HG03469 (cell line): ENCODE measurements around the gene DNAJC12.
A peak's percentile ranks its signal among the peaks of the same experiment; 100 is the strongest.
"Not testable (repeated sequence)": the region's sequence is repeated elsewhere in the genome, so short reads cannot be mapped to it uniquely, and the experiment has no call there.

Experiments used
- ATAC-seq: cut with Tn5 transposase; IDR thresholded peaks from one replicate; pipeline ENCODE4 v1.9.1; 2021; ENCODE audit warnings: mild to moderate bottlenecking, moderate library complexity, moderate number of reproducible peaks; ENCODE audit not compliant: unreplicated experiment

The DNAJC12 gene

DNA sequence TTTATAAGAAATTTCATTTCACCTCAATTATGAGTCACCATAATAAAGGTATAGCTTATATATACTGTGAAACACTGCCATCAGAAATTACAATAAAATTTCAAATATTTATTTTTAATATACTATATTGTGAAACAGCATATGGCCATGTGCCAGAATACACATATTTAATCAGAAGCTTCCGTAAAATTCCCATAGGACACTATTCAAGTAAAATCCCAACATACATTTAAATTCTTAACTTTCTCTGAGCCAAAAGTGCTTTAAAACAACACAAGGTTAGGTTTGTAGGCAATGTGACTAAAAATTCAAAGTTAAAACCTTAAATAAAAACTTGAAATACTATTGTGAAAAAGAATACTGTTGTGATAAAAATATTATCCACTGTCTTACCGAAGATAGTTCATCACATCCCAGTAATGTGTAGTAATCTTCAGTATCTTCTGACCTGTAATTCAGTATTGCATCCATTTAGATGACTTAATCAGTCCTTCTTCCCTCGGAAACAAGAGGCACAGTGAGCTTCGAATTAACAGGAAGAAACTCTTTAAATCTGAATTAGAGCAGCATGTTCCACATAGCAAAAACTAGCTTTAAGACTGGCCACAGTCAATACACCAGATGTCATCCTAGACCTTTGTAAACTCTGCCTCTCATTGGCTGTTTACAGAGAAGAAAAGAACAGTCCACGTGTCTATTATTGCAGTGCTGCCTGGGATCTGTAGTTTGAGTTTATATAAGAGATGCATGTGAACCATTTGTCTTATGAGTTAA, at the start of gene DNAJC12:
DNAJC12 (minus strand) TSS at position 648 of the 774 bp plus-strand sequence; CDS start at position 471, 177 bp downstream.
- ATAC-seq = peak; percentile 91

DNA sequence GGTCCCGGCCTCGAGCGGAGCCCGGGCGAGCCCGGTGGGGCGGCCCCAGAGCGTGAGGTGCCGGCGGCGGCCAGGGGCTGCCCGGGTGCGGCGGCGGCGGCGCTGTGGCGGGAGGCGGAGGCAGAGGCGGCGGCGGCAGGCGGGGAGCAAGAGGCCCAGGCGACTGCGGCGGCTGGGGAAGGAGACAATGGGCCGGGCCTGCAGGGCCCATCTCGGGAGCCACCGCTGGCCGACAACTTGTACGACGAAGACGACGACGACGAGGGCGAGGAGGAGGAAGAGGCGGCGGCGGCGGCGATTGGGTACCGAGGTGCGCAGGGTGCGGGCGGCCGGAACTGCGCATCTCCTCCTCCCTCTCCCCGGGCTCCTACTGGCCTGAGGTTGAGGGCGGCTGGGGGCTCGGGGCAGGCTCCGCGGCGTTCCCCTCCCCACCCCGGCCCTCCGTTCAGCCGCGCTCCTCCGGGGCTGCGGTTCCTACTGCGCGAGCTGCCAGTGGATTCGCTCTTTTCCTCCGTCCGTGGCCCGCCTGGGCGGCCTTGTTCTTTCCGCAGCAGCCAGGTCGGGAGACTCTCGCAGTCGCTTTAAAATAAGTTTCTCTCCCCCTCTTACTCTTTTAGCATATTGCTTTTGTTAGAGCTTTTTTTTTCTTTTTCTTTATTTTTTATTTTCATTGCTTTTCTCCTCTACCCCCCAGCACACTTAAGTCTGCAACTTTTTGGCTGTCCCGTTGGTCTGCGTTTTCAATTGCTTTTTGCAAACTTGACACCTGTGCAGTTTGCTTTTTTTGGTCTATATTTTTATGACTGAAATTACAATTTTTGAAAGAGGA, 47.1 kb upstream of the DNAJC12 start:
- peak; percentile 30 for ATAC-seq

DNA sequence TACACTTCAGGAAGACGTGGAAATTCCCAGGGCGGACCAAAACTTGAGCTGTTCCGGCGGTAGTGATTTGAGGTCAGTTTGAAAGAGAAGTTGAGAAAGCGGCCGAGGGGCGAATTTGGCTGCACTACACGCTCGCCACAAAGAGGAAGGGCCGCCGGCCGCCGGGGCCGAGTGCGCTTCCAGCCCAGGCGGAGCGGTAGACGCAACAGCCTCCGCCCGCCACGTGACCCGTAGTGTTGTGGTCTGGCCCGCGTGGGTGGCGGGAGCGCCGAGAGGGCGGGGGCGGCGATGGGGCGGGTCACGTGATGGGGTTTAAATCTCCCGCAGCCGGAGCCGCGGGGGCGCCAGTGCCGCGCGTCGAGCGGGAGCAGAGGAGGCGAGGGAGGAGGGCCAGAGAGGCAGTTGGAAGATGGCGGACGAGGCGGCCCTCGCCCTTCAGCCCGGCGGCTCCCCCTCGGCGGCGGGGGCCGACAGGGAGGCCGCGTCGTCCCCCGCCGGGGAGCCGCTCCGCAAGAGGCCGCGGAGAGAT, 46.4 kb upstream of the DNAJC12 start, which contains the start of gene SIRT1:
SIRT1 (plus strand) TSS at position 344 of the 529 bp plus-strand sequence; CDS start at position 410, 66 bp downstream.
- ATAC-seq = peak; percentile 81

DNA sequence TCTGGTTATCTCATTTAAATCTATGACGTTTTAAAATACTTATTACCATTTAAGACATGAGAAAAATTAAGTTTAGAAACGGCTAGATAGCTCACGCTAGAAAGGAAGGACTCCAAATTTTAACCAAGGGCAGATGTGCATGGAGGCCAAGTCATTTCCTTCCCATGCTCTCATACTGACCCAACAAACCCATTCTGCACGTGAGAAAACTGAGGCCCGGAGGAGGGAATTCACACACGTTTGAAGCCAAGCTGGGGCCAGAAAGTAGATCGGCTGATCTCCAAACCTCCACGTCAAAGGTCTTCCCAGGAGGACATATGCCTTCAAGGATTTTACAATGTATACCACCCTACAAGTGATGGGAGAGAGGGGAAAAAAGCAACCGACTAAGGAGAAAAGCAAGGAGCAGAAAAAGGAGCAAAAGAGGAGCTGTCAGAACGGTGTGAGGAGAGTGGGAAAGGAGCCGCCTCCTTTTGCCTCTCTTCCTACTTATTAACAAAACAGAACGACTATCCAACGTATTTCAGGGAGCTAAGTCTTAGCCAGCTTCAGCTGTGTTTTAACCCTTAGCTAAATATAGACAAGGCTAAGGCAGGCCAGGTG, 45.8 kb upstream of the DNAJC12 start:
- ATAC-seq = no peak

DNA sequence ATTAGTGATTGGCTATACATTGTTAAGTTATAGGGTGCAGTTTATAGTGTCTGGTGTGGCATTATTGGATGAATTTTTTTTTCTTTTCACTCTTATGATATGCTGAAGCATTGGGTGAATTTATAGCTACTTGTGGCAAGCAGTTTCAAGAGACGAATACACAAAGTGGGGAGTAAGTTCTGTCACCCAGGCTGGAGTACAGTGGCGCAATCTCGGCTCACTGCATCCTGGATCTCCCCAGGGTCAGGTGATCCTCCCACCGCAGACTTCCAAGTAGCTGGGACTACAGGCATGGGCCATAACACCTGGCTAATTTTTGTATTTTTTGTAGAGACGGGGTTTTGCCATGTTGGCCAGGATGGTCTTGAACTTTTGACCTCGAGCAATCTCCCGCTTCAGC, 40.1 kb upstream of the DNAJC12 start:
- no peak for ATAC-seq

DNA sequence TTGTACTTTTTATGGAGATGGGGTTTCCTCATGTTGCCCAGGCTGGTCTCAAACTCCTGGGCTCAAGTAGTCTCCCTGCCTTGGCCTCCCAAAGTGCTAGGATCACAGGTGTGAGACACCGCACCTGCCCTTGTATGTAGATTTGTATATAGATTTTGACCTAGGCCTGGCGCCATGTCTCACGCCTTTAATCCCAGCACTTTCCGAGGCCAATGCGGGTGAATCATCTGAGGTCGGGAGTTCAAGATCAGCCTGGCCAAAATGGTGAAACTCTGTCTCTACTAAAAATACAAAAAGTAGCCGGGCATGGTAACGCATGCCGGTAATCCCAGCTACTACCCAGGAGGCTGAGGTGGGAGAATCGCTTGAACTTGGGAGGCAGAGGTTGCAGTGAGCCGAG, 39.4 kb upstream of the DNAJC12 start:
- ATAC-seq = not testable (repeated sequence)

DNA sequence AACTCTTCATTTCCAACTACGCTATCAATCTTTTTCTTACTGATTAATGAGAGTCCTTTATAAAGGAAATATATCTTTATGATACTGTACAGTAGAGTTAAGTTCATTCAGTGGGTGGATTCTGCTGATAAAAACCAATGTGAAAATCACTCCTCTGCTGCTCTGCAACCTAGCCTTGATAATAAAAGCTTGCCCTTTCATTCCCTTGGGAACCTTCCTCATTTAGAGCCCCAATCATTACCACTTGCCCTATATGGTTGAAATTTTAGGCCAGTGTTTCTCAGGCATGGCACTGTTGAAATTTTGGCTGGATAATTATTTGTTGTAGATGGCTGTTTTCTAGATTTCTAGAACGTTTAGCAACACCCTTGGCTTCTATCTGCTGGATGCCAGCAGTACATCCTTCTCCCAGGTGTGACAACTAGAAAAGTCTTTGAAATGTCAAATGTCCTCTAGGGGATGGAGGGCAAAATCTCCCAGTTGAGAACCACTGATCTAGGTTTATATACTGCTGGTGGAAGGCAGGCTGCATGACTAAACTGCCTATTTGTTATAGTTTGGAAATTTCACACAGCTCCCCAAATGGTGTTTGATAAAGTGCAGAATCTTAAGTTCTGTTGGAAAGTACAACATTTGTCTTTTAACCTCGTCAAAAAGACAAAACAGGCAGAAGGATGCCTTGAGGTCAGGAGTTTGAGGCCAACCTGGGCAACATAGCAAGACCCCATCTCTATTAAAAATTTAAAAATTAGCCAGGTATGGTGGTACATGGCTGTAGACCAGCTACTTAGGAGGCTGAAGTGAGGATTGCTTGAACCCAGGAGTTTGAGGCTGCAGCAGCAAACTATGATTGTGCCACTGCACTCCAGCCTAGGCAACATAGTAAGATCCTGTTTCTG, 37.6 kb upstream of the DNAJC12 start:
- ATAC-seq = no peak

DNA sequence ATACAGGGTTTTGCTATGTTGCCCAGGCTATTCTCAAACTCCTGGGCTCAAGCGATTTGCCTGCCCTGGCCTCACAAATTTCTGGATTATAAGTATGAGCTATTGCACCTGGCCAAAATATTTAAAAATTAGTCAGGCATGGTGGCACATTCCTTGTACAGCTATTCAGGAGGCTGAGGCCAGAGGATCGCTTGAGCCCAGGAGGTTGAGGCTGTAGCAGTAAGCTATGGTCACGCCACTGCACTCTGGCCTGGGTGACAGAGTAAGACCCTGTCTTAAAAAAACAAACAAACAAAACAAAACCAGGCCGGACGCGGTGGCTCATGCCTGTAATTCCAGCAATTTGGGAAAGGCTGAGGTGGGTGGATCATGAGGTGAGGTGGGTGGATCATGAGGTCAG, 32.0 kb upstream of the DNAJC12 start:
- no peak for ATAC-seq

DNA sequence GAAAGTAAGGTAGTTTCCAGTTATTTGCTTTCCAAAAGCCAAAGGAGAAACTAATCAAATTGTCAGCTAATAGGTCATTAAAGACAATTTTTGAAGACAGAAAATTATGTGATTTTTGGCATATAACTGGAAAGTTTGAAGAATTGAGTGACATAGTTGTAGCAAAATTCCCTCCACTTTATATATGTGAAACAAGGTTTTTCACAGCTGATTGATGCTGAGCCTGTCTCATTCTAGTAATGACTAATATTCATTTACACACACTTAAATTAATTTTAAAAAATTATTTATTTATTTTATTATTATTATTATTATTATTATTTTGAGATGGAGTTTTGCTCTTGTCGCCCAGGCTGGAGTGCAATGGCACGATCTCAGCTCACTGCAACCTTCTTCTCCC, 30.1 kb upstream of the DNAJC12 start:
- no peak for ATAC-seq

DNA sequence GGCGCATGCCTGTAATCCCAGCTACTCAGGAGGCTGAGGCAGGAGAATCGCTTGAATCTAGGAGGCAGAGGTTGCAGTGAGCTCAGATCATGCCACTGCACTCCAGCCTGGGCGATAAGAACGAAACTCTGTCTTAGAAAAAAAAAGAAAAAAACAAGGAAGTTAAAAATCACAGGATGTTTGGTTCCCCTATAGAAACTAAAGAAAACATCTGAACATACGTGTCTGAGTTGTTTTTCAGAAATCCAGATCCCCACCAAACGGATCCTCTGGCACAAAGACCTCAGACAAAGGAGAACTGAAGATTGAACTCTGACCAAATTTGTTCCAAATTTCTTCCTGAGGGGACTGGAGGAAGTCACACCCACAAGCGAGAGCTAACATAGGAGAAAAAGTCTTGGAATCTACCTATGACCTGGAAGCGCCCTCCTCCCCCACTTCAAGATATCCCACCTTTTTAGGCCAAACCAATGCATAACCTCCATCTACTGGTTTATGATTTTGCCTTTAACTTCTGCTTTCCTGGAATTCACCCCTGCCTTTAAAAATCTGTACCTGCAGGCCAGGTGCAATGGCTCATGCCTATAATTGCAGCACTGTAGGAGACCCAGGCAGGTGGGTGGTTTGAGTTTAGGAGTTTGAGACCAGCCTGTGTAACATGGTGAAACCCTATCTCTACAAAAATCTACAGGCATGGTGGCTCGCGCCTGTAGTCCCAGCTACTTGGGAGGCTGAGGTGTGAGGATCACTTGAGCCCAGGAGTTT, 26.8 kb upstream of the DNAJC12 start:
- no peak for ATAC-seq

DNA sequence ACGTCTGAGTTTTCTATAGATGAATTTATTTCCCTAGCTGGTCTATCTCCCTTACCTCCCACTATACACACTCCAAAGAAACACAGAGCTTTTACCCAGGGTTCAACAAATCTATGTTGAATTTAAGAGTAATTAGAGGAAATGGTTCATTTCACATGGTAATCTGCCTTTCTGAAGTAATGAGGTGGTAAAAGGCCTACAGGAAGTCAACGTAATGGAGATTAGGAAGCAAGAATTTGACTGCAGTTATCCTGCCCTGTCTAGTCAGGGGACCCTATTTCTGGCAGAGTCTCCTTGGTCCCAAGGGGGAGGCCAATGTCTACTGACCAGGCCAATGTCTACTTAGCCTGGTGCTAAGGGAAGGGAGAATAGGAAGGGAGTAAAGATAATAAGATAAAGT, 25.1 kb upstream of the DNAJC12 start:
- no peak for ATAC-seq

DNA sequence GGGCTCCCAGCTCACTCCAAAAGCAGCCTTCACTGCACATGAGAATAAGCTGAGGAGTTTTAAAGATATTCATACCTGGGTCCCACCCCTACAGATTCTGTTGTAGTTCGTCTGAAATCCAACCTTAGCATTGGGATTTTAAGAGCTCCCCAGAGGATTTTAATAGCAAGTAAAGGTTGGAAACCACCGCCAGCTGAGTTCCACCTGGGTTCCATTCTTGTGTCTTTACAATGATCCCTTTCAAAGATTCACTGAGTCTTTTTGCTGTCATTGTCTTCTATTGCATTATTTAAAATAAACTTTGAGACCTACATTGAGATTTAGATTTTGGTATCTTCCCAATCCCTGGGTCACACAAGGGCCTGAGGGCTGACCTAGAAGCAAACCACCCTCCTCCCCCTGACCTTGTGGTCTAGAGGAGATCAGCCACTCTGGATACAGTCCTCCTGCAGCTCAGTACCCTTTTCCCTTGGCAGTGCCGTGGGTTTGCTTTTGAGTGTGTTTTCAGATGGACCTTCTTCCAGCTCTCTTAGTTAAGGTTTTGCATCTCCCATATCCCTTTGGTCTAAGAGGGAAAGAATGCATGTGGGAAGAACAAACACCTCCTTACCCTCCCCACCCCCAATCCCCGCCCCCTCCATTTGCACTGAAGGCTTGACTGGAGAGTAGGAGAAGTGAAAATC, 23.9 kb upstream of the DNAJC12 start:
- no peak for ATAC-seq

DNA sequence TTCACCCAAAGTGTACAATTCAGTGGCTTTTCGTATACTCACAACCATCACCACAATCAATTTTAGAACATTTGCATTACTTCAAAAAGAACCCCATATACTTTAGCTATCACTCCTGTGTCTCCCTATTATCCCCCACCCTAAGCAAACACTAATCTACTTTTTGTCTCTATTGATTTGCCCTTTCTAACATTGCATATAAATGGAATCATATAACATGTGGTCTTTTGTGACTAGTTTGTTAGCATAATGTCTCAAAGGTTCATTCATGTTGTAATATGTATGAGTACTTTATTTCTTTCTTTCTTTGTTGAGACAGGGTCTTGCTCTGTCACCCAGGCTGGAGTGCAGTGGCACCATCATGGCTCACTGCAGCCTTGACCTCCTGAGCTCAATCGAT, 21.0 kb upstream of the DNAJC12 start:
- ATAC-seq = no peak

DNA sequence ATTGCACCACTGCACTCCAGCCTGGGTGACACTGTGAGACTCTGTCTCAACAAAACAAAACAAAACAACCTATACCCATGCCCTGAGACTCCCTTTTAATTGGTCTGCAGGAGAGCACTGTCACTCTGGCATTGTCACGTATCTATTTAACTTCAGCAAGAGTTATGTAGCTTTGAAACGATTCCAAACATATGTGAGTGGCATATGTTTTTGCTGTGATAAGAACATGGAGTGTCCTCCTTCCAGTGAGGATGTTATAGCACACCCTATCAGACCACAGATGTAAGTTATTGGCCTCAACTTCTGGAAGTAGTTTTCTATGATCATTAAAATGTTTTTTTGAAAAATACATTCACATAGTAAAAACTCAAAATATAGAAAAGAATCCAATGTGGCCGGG, 15.5 kb upstream of the DNAJC12 start:
- no peak for ATAC-seq

DNA sequence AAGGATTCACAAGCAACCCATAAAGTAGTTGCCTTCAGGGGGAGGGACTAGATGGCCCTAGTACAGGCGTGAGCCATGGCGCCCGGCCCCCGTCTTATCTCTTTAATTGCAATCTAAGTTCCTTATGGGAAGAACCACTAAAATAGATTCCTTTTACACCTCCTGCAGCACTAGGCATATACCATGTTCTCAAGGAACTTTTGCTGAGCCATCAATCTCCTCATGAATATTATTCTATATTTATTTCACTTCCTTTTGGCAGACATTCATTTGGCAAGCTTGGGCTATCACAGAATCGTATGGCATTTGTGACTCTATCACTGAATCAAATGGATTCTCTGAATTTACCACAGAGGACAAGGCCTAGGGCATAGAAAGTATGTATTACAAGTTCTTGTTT, 14.8 kb upstream of the DNAJC12 start:
- no peak for ATAC-seq

DNA sequence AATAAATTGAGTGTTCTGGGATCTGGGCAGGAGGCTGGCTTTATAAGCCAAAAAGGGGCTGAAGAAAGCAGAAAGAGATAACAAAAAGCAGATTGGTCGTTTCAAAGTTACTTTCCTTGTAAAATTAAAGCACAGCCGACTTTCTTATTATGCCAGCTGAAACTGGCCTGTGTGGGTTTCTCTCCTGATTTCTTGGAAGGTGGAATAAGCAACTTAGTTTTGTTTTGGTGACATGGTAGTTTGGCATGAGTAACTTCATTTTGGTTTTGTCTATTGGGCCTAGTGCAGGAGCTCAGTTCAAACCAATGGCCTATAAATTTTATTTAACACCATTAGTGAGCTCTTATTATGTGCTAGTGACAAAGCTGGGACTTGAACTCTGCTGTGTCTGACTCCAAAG, 13.2 kb upstream of the DNAJC12 start:
- ATAC-seq = no peak

DNA sequence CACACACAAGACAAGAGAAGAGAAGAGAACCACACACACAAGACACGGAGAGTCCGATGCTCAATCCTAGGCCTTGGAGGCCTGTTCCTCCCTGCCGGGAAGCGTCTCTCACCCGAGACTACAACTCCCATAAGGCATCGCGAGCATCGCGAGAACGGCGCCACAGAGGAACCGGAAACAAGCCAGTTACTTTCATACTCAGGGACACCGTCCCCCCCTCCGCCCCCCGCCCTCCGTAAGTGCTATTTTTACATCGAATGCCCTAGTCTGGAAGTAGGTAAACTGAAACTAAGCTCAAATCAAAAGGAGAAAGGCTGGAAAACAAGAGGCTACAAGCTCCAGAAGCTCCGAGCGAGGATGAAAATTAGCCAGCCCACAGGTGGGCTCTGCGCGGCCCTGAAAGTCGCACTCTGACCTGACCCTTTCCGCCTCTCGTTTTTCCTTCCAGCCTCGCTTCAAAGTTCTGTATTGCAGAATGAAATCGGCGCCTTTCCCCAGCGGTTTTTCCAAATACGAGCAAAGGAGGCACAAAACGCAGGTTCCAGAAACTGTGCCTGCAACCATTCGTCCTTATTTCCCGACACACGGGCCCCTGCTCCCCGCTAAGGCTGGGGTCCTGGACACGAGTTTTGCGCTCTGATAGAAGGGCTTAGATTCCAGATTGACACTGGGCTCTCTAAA, 11.5 kb upstream of the DNAJC12 start:
- peak; percentile 95 for ATAC-seq

DNA sequence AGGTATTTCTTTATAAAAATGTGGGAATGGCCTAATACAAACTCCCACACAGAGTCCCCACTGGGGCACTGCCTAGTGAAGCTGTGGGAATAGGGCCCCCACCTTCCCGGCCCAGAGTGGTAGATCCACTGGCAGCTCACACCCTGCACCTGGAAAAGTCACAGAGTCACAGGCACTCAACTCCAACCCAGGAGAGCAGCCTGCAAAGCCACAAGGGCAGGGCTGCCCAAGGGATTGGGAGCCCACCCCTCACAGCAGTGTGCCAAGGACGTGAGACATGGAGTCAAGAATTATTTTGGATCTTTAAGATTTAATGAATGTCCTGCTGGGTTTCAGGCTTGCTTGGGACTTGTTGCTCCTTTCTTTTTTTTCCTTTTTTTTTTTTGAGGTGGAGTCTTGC, 5.3 kb upstream of the DNAJC12 start:
- no peak for ATAC-seq
